Tibial nerve (tissue), 4 donors: ENCODE results near the gene ARRB2.

Source experiments
- EP300 ChIP-seq, 2 donors: sonication (generic); formaldehyde crosslinking; IDR thresholded peaks; one replicate each; pipeline ENCODE4 v1.6.1; 2017; ENCODE audit warnings: antibody characterized with exemption in 2 of 2, mild to moderate bottlenecking in 1 of 2
- POLR2A ChIP-seq, 2 donors: fragments of 450-650 bp; IDR thresholded peaks; one replicate each; pipeline ENCODE4 v1.6.1; 2017; ENCODE audit warnings: antibody characterized with exemption in 2 of 2, mild to moderate bottlenecking in 2 of 2, moderate library complexity in 2 of 2
- TF ChIP-seq, protein P1 (sequence below), 5 experiments: fragments of 200-600 bp in 3 of 5; fragments of 450-650 bp in 2 of 5; sonication (generic) in 3 of 5; IDR thresholded peaks; one replicate each; pipeline ENCODE4 v1.5.1; 2016 to 2019; ENCODE audit warnings: antibody characterized with exemption in 5 of 5, mild to moderate bottlenecking in 3 of 5, moderate library complexity in 2 of 5

DNA sequence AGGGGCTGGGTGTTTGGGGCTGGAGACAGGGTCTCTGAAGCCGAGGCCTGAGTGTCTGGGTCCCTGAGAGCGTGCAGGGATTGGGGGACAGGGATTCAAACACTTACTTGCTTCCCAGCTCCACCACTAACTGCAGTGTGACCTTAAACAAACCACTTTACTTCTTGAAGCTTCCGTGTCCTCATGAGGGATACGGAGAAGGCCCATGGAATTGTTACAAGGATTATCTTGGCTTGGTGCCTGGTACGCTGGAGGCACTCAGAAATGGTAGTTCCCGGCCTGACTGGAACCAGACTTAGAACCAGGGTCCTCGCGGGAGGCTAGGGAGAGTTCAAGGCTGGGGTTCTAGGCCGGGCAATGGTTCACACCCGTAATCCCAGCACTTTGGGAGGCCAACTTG lies 32.2 kb downstream of the ARRB2 start:
- TF ChIP-seq, protein P1, sequence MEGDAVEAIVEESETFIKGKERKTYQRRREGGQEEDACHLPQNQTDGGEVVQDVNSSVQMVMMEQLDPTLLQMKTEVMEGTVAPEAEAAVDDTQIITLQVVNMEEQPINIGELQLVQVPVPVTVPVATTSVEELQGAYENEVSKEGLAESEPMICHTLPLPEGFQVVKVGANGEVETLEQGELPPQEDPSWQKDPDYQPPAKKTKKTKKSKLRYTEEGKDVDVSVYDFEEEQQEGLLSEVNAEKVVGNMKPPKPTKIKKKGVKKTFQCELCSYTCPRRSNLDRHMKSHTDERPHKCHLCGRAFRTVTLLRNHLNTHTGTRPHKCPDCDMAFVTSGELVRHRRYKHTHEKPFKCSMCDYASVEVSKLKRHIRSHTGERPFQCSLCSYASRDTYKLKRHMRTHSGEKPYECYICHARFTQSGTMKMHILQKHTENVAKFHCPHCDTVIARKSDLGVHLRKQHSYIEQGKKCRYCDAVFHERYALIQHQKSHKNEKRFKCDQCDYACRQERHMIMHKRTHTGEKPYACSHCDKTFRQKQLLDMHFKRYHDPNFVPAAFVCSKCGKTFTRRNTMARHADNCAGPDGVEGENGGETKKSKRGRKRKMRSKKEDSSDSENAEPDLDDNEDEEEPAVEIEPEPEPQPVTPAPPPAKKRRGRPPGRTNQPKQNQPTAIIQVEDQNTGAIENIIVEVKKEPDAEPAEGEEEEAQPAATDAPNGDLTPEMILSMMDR (IDR thresholded peaks at IDR 0.05) = no peak
- TF ChIP-seq EP300 (IDR thresholded peaks at IDR 0.05) = no peak
- no peak for TF ChIP-seq POLR2A (IDR thresholded peaks at IDR 0.05)
